OCI-LY3 (cell line): ENCODE results near the gene NGF.

Source experiments
- EZH2phosphoT487 ChIP-seq: fragments of 200-600 bp; shearing (Covaris generic); IDR thresholded peaks from 2 replicates; pipeline ENCODE4 v1.6.1; 2018; ENCODE audit warnings: antibody characterized with exemption, mixed run types, low read depth
- TF ChIP-seq, protein P1 (sequence below): fragments of 200-600, 300-600 bp; sonication (generic); IDR thresholded peaks from 2 replicates; pipeline ENCODE4 v1.5.1; 2014; ENCODE audit warnings: antibody characterized with exemption, low read length, low read depth

DNA sequence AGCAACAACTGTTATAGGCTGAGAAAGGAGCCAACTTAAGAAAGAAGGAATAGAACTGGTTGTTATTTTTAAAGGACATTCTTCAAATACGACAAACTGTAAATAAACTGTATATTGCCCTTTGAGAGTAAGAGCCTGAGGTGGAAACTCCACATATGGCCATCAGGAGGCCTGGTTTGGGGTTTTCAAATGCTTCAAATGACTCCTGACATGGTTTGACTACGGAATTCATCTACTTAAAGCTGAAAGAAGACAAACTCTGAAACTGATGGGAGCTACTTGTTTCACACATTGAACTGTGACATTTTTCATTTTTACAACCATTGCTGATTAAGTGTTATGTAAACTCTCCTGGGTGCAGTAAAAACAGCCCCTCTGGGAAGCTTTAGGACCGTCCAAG lies 59.8 kb downstream of the NGF start:
- TF ChIP-seq, protein P1, sequence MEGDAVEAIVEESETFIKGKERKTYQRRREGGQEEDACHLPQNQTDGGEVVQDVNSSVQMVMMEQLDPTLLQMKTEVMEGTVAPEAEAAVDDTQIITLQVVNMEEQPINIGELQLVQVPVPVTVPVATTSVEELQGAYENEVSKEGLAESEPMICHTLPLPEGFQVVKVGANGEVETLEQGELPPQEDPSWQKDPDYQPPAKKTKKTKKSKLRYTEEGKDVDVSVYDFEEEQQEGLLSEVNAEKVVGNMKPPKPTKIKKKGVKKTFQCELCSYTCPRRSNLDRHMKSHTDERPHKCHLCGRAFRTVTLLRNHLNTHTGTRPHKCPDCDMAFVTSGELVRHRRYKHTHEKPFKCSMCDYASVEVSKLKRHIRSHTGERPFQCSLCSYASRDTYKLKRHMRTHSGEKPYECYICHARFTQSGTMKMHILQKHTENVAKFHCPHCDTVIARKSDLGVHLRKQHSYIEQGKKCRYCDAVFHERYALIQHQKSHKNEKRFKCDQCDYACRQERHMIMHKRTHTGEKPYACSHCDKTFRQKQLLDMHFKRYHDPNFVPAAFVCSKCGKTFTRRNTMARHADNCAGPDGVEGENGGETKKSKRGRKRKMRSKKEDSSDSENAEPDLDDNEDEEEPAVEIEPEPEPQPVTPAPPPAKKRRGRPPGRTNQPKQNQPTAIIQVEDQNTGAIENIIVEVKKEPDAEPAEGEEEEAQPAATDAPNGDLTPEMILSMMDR = no peak
- no peak for TF ChIP-seq EZH2phosphoT487
